Measurements from ENCODE around the gene EPHA4. TPM values are rescaled to one million over a fixed set of nuclear protein-coding genes. Genes with fewer than 3 reads are reported as not detected.

EPHA4 gene
- total and polyA plus RNA-seq, 2 of the 4 experiments (the other 2 are of a cell fraction): 36.9 to 132 TPM

- WGBS, 2 experiments (ENCODE audit: extremely low coverage in 2 of 2, insufficient read length in 1 of 2): no CpG with 5 or more reads among the region's 1 CpG
Observed at GRCh38 chr2:221461901-221462300, 110.2 kb downstream of the EPHA4 start.

More at GRCh38 chr2:221461901-221462300, 110.2 kb downstream of the EPHA4 start:
- no peaks in the 10 kb centered on the region for H3K9me3 ChIP-seq (ENCODE audit: control insufficient read depth, insufficient read depth, low read length)
- DNase-seq (peak; percentile 71), ATAC-seq (ENCODE audit: low read depth) (peak; percentile 33; the same call in 1 of the 2 replicates)
- no TSS peak for BruUV-seq (replicated peaks)
- dilution Hi-C loops (cut with HindIII; ENCODE audit: low sequenced_read_pairs, unreplicated experiment) (no loop called here), intact Hi-C loops (cut with micrococcal nuclease) (loop anchor here (10.0 kb wide), 1 partner anchor 503 kb away; no protein-coding TSS in a partner anchor), in situ Hi-C loops (cut with MboI; ENCODE audit: low sequenced_read_pairs) (no loop called here)
- no peak overlapping the region for H2BK5ac ChIP-seq (ENCODE audit: low read depth, low read length, poor library complexity, severe bottlenecking)
- H3K9ac ChIP-seq (ENCODE audit: low read depth, low read length): no peak overlapping the region
- ChIA-PET CTCF (no interaction called here), POLR2A (ENCODE audit: unreplicated experiment) (no interaction called here)
- peaks cover 3% of the 10 kb centered on the region; the same call in 1 of the 2 replicates for H3K4me1 ChIP-seq (ENCODE audit: control insufficient read depth, insufficient read depth, low read length)
- no peaks in the 10 kb centered on the region for H3K27me3 ChIP-seq (ENCODE audit: control insufficient read depth, insufficient read depth, low read length)
- no peaks in the 10 kb centered on the region for H3K9me1 ChIP-seq (ENCODE audit: insufficient read depth, low read length)
- H3K23ac ChIP-seq (ENCODE audit: low read depth, low read length): no peak overlapping the region
- H4K20me1 ChIP-seq (ENCODE audit: insufficient read depth, low read length): no peaks in the 10 kb centered on the region
- no peak overlapping the region for H2AK9ac ChIP-seq (replicated peaks; ENCODE audit: low read depth, low read length, poor library complexity)
- H3K14ac ChIP-seq (replicated peaks; ENCODE audit: low read depth, low read length): no peak overlapping the region
- no peak overlapping the region for H2AK5ac ChIP-seq (ENCODE audit: low read depth, low read length)
- H3K27ac ChIP-seq (ENCODE audit: insufficient read depth, low read length): no peak overlapping the region
- no peak overlapping the region for H3K4me3 ChIP-seq (ENCODE audit: insufficient read depth, low read depth, low read length)
- H4K5ac ChIP-seq (ENCODE audit: low read depth, low read length): no peak overlapping the region
- H4K91ac ChIP-seq (ENCODE audit: insufficient read depth, low read depth, low read length): no peak overlapping the region
- no peak for TF ChIP-seq MAZ (IDR thresholded peaks at IDR 0.05; ENCODE audit: borderline replicate concordance, low read depth, low read length)
- 0 out of 2 replicates have a peak, but pooled peaks have one; percentile 1 for TF ChIP-seq MAFK (IDR thresholded peaks at IDR 0.05; ENCODE audit: low read depth, low read length)
- no peak overlapping the region for H2BK120ac ChIP-seq (ENCODE audit: low read depth, low read length)
- H2BK15ac ChIP-seq (ENCODE audit: low read depth, low read length): no peak overlapping the region
- no peak overlapping the region for H3K4ac ChIP-seq (ENCODE audit: low read depth, low read length)
- peaks cover 0 to 5% of the 10 kb centered on the region in 2 experiments; a peak in 1 of 4 replicates for H3K79me1 ChIP-seq (ENCODE audit: low read depth in 1 of 2, low read length in 2 of 2)
- H3K36me3 ChIP-seq (ENCODE audit: control insufficient read depth, insufficient read depth, low read length): no peaks in the 10 kb centered on the region; the same call in 1 of the 2 replicates
- no peak overlapping the region for H3K18ac ChIP-seq (ENCODE audit: low read depth, low read length)
- H2AFZ ChIP-seq (replicated peaks; ENCODE audit: low read length, poor library complexity): no peak overlapping the region
- no peak overlapping the region for H3K4me2 ChIP-seq (ENCODE audit: low read depth, low read length)
- no peak overlapping the region for H3K56ac ChIP-seq (ENCODE audit: extremely low read depth, insufficient read depth, low read length)
- no peak overlapping the region for H4K8ac ChIP-seq (ENCODE audit: low read depth in 2 of 2, low read length in 2 of 2)
- H2BK20ac ChIP-seq (ENCODE audit: low read depth, low read length): no peak overlapping the region
